ENCODE data around the gene NOD2. TPM values are rescaled to one million over a fixed set of nuclear protein-coding genes. Genes with fewer than 3 reads are reported as not detected.
A peak's percentile ranks its signal among the peaks of the same experiment; 100 is the strongest.

Gene NOD2
- total RNA-seq, 1 experiment from 2014 or later = 0.11 TPM

DNA sequence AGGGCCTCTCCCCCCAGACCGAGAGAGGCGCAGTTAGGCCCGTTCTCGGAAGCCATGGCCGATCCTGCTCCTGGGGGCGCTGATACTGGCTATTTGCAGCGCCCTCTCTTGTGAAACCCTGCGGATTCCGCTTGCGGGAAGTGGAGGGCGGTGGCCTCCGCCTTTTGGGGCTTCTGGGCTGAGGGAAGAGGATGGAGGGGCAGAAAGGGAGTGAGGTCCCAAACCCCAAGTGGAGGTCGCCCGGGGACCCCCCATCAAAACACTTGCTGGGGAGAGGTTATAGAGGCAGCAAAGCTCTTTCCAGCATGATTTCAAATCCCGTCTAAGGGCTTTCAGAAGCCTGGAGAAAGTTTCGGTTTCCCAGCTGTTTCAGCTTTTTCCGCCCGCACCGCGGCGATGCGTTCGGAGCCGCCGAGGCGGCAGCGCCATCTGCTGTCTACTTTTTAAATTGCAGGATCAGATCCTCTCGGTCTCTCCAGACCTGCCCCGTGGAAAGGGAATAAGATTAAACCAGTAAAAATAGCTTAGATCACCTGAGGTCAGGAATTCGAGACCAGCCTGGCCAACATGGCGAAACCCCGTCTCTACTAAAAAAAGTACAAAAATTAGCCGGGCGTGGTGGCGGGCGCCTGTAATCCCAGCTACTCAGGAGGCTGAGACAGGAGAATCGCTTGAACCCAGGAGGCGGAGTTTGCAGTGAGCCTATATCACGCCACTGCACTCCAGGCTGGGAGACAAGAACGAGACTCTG lies 28.1 kb upstream of the NOD2 start (continued):
- TF ChIP-seq, protein P1, sequence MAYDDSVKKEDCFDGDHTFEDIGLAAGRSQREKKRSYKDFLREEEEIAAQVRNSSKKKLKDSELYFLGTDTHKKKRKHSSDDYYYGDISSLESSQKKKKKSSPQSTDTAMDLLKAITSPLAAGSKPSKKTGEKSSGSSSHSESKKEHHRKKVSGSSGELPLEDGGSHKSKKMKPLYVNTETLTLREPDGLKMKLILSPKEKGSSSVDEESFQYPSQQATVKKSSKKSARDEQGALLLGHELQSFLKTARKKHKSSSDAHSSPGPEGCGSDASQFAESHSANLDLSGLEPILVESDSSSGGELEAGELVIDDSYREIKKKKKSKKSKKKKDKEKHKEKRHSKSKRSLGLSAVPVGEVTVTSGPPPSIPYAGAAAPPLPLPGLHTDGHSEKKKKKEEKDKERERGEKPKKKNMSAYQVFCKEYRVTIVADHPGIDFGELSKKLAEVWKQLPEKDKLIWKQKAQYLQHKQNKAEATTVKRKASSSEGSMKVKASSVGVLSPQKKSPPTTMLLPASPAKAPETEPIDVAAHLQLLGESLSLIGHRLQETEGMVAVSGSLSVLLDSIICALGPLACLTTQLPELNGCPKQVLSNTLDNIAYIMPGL (CRISPR knock-in tag; IDR thresholded peaks at IDR 0.05) = peak; percentile 59; the same call in 1 of the 2 replicates
- TF ChIP-seq EMX1 (CRISPR knock-in tag; IDR thresholded peaks at IDR 0.05) (no peak), TEAD4 (CRISPR knock-in tag; IDR thresholded peaks at IDR 0.05) (no peak), SP1 (CRISPR knock-in tag; conservative IDR thresholded peaks at IDR 0.05) (no peak), ZNF232 (CRISPR knock-in tag; IDR thresholded peaks at IDR 0.05) (0 out of 2 replicates have a peak, but pooled peaks have one; percentile 6), GTF2I (CRISPR knock-in tag; conservative IDR thresholded peaks at IDR 0.05) (peak; percentile 43; the same call in 1 of the 2 replicates), JAZF1 (CRISPR knock-in tag; IDR thresholded peaks at IDR 0.05) (no peak), ZNF396 (CRISPR knock-in tag; IDR thresholded peaks at IDR 0.05; ENCODE audit: borderline replicate concordance) (no peak), PRRX2 (CRISPR knock-in tag; IDR thresholded peaks at IDR 0.05) (no peak), JUN (CRISPR knock-in tag; IDR thresholded peaks at IDR 0.05) (no peak), CBFB (CRISPR knock-in tag; IDR thresholded peaks at IDR 0.05; ENCODE audit: low read depth) (no peak), FOXK1 (CRISPR knock-in tag; IDR thresholded peaks at IDR 0.05) (no peak), NR2C2 (CRISPR knock-in tag; IDR thresholded peaks at IDR 0.05) (no peak), SMAD3 (CRISPR knock-in tag; IDR thresholded peaks at IDR 0.05; ENCODE audit: borderline replicate concordance) (no peak), RELA (CRISPR knock-in tag; IDR thresholded peaks at IDR 0.05; ENCODE audit: borderline replicate concordance) (no peak), OVOL2 (CRISPR knock-in tag; IDR thresholded peaks at IDR 0.05; ENCODE audit: borderline replicate concordance) (no peak), NFE2L1 (CRISPR knock-in tag; IDR thresholded peaks at IDR 0.05) (no peak)
- TF ChIP-seq, protein P2, sequence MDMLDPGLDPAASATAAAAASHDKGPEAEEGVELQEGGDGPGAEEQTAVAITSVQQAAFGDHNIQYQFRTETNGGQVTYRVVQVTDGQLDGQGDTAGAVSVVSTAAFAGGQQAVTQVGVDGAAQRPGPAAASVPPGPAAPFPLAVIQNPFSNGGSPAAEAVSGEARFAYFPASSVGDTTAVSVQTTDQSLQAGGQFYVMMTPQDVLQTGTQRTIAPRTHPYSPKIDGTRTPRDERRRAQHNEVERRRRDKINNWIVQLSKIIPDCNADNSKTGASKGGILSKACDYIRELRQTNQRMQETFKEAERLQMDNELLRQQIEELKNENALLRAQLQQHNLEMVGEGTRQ (CRISPR knock-in tag; IDR thresholded peaks at IDR 0.05) = no peak
- TF ChIP-seq, protein P3, sequence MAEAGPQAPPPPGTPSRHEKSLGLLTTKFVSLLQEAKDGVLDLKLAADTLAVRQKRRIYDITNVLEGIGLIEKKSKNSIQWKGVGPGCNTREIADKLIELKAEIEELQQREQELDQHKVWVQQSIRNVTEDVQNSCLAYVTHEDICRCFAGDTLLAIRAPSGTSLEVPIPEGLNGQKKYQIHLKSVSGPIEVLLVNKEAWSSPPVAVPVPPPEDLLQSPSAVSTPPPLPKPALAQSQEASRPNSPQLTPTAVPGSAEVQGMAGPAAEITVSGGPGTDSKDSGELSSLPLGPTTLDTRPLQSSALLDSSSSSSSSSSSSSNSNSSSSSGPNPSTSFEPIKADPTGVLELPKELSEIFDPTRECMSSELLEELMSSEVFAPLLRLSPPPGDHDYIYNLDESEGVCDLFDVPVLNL (CRISPR knock-in tag; IDR thresholded peaks at IDR 0.05; ENCODE audit: borderline replicate concordance, low read depth) = no peak
- TF ChIP-seq, protein P4, sequence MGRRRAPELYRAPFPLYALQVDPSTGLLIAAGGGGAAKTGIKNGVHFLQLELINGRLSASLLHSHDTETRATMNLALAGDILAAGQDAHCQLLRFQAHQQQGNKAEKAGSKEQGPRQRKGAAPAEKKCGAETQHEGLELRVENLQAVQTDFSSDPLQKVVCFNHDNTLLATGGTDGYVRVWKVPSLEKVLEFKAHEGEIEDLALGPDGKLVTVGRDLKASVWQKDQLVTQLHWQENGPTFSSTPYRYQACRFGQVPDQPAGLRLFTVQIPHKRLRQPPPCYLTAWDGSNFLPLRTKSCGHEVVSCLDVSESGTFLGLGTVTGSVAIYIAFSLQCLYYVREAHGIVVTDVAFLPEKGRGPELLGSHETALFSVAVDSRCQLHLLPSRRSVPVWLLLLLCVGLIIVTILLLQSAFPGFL (CRISPR knock-in tag; IDR thresholded peaks at IDR 0.05; ENCODE audit: borderline replicate concordance) = no peak
- TF ChIP-seq, protein P5, sequence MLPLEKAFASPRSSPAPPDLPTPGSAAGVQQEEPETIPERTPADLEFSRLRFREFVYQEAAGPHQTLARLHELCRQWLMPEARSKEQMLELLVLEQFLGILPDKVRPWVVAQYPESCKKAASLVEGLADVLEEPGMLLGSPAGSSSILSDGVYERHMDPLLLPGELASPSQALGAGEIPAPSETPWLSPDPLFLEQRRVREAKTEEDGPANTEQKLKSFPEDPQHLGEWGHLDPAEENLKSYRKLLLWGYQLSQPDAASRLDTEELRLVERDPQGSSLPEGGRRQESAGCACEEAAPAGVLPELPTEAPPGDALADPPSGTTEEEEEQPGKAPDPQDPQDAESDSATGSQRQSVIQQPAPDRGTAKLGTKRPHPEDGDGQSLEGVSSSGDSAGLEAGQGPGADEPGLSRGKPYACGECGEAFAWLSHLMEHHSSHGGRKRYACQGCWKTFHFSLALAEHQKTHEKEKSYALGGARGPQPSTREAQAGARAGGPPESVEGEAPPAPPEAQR (CRISPR knock-in tag; IDR thresholded peaks at IDR 0.05) = no peak
- TF ChIP-seq, protein P6, sequence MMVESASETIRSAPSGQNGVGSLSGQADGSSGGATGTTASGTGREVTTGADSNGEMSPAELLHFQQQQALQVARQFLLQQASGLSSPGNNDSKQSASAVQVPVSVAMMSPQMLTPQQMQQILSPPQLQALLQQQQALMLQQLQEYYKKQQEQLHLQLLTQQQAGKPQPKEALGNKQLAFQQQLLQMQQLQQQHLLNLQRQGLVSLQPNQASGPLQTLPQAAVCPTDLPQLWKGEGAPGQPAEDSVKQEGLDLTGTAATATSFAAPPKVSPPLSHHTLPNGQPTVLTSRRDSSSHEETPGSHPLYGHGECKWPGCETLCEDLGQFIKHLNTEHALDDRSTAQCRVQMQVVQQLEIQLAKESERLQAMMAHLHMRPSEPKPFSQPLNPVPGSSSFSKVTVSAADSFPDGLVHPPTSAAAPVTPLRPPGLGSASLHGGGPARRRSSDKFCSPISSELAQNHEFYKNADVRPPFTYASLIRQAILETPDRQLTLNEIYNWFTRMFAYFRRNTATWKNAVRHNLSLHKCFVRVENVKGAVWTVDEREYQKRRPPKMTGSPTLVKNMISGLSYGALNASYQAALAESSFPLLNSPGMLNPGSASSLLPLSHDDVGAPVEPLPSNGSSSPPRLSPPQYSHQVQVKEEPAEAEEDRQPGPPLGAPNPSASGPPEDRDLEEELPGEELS (CRISPR knock-in tag; IDR thresholded peaks at IDR 0.05) = no peak
- TF ChIP-seq, protein P7, sequence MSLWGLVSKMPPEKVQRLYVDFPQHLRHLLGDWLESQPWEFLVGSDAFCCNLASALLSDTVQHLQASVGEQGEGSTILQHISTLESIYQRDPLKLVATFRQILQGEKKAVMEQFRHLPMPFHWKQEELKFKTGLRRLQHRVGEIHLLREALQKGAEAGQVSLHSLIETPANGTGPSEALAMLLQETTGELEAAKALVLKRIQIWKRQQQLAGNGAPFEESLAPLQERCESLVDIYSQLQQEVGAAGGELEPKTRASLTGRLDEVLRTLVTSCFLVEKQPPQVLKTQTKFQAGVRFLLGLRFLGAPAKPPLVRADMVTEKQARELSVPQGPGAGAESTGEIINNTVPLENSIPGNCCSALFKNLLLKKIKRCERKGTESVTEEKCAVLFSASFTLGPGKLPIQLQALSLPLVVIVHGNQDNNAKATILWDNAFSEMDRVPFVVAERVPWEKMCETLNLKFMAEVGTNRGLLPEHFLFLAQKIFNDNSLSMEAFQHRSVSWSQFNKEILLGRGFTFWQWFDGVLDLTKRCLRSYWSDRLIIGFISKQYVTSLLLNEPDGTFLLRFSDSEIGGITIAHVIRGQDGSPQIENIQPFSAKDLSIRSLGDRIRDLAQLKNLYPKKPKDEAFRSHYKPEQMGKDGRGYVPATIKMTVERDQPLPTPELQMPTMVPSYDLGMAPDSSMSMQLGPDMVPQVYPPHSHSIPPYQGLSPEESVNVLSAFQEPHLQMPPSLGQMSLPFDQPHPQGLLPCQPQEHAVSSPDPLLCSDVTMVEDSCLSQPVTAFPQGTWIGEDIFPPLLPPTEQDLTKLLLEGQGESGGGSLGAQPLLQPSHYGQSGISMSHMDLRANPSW (CRISPR knock-in tag; conservative IDR thresholded peaks at IDR 0.05; ENCODE audit: low read depth) = no peak
- TF ChIP-seq, protein P8, sequence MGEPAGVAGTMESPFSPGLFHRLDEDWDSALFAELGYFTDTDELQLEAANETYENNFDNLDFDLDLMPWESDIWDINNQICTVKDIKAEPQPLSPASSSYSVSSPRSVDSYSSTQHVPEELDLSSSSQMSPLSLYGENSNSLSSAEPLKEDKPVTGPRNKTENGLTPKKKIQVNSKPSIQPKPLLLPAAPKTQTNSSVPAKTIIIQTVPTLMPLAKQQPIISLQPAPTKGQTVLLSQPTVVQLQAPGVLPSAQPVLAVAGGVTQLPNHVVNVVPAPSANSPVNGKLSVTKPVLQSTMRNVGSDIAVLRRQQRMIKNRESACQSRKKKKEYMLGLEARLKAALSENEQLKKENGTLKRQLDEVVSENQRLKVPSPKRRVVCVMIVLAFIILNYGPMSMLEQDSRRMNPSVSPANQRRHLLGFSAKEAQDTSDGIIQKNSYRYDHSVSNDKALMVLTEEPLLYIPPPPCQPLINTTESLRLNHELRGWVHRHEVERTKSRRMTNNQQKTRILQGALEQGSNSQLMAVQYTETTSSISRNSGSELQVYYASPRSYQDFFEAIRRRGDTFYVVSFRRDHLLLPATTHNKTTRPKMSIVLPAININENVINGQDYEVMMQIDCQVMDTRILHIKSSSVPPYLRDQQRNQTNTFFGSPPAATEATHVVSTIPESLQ (CRISPR knock-in tag; IDR thresholded peaks at IDR 0.05) = no peak
- TF ChIP-seq, protein P9, sequence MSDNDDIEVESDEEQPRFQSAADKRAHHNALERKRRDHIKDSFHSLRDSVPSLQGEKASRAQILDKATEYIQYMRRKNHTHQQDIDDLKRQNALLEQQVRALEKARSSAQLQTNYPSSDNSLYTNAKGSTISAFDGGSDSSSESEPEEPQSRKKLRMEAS (CRISPR knock-in tag; IDR thresholded peaks at IDR 0.05) = no peak
